ENCODE data around the gene CTAGE6.
A peak's percentile ranks its signal among the peaks of the same experiment; 100 is the strongest.
"Not testable (repeated sequence)": the region's sequence is repeated elsewhere in the genome, so short reads cannot be mapped to it uniquely, and the experiment has no call there.

The CTAGE6 gene

DNA sequence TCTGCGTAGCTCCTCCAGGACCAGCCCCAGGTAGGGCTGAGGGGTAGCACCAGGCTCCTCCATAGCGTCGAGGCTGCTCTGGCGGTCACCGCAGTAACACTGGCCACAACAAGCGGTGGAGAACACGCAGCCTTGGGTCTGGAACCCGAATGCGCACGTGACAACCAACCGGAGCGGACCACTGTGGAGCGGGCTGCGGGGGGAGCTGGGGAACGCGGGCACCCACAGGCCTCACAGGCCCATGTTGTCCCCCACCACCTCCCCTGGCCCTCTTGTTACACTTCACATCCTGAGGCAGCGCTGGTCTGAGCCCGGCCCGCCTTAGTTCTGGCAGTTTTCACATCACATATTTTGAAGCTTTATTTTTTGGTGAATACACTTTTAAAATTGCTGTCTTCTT is at the start of gene CTAGE6:
TSS of gene CTAGE6 (minus strand) at position 101 of the 400 bp plus-strand sequence. CDS start at position 63, 38 bp downstream.
- not testable (repeated sequence) for FAIRE-seq

- not testable (repeated sequence) for FAIRE-seq
These were observed 49.2 kb upstream of the CTAGE6 start for GRCh38 chr7:143806664-143807071.

GRCh38 chr7:143797896-143798290 is 40.4 kb upstream of the CTAGE6 start:
- not testable (repeated sequence) for FAIRE-seq

DNA sequence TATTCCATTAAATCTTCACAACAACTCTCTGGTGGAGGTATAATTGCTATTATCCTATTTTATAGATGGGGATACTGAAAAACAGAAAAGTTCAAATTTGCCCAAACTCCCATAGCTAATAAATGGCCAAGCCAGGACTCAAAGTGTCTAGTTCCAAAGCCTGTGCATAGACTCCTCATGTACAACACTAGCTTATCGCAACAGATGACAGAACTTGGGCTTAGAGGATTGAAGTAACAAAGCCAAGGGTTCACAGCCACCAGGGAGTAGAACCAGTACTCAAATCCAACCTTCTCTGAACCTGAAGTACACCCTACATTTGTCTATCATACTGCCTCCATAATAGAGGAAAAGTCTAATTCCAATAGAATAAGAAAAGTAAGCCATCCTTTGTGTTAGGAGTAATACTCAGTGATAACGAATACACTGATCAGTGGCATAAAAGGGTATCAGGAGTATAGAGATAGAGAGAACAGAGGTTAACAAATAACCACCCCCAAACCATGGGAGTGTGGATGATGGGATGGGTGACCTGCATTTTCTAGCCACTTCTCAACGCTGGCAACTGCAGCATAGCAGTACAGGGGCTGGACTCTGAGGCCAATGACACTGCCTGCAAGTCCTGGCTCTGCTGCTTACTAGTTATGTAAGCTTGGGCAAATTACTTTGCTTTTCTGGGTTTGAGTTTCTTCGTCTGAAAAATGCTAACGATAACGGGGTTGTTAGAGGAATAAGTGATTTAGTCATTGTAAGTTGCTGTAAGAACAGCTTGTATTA is 39.8 kb upstream of the CTAGE6 start:
- FAIRE-seq = not testable (repeated sequence)

- not testable (repeated sequence) for FAIRE-seq
These were observed 38.2 kb upstream of the CTAGE6 start for GRCh38 chr7:143795653-143796052.

DNA sequence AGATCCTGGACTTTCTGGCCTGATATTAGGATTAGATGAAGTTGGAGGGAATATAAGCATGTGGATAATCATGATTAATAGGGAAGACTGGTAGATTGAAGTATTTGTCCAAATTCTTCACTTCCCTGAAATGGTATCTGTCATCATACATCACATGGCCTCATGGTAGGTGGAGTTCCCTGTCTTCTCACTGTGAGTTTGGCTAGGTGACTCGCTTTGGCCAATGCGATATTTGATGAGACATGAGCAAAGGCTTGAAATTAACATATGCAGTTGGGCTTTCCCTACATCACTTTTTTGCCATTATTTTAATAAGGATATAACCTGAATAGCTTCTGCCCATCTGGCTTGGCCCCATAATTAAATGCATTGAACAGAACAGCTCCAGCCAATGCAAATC is 35.1 kb upstream of the CTAGE6 start:
- FAIRE-seq = not testable (repeated sequence)

GRCh38 chr7:143785415-143786182 is 28.1 kb upstream of the CTAGE6 start:
- not testable (repeated sequence) for FAIRE-seq

GRCh38 chr7:143779591-143779990 is 22.1 kb upstream of the CTAGE6 start:
- not testable (repeated sequence) for FAIRE-seq

DNA sequence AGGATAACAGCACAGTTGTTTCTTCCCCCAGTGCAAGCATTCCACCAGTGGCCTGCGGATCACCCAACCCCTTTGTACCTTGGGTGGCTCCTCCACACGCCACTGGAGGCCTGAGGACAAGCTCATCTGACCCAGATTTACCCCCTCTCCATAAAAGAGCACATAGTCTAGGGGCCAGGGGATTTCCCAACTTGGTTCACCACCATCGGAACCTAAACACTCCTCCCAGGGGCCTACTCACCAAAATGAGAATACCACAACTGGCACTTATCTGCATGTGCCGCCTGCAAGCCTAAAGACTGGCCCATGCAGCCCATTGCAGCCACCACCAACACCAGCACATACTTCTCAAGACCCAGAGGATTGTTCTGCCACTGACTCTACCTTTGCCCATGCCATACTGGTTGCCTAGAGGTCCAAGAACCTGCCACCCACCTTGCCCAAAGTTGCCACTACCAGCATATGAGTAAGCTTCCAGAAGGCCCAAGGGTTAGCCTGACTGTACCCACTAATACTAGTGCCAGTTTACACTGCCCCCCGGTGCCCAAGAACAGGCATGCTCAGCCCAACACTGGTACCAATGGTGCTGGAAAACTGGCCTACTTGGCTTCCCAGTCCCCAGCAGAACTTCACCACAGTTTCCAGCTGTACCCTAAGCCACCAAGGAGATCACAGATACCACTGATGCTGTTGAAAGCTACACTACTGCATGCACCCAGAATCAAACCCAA is 15.4 kb upstream of the CTAGE6 start:
- not testable (repeated sequence) for FAIRE-seq

DNA sequence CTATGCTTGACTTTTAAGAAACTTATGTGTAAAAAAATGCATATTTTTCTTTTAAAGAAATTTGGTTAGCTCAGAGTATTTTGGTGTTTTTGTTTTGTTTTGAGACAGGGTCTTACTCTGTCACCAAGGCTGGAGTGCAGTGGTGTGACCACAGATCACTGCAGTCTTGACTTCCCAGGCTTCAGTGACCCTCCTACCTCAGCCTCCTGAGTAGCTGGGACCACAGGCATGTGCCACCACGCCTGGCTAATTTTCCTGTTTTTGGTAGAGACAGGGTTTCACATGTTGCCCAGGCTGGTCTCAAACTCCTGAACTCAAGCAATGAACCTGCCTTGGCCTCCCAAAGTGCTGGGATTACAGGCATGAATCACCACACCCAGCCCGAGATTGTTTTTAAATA is 10.0 kb upstream of the CTAGE6 start:
- not testable (repeated sequence) for FAIRE-seq

DNA sequence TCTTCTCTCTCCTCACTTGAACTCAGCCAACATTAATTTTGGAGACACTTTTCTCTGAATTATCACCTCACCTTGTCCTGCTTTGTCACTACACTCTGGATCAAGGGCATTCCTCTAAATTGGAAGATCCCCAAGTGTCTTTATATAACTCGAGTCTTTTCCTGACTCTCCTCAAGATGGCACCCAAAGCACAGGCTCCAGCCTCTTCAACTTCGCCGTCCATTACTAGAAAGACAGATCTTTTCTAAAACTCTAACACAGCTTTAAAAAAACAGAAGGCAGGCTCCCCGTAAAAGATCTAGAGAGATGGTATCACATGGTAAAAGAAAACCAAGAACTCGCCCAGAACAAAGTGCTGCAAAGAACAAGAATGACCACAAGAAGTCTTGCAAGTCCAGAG is 8.2 kb upstream of the CTAGE6 start:
- not testable (repeated sequence) for FAIRE-seq

- FAIRE-seq = peak; percentile 82
These were observed 5.6 kb upstream of the CTAGE6 start for GRCh38 chr7:143763065-143763464.

DNA sequence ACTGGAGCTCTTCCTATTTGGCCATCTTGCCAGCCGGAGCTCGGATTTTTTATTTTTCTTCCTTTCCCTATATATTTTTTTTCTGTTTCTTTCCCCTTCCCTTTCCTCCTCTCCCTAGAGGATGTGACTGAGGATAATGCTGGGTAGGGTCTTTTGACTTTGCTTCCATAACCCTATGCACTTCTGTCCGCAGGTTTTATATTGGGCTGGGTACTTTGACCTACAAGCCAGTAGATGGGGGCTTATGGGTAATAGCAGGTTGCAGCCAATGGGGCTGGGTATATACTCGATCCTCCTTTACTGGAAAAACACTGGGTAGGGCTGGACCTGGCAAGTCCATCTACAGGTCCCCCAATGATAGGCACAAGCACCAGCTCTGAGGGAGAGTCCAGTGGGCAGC is 12.2 kb downstream of the CTAGE6 start:
- not testable (repeated sequence) for FAIRE-seq

- not testable (repeated sequence) for FAIRE-seq
These were observed 20.3 kb downstream of the CTAGE6 start for GRCh38 chr7:143737037-143737819.

DNA sequence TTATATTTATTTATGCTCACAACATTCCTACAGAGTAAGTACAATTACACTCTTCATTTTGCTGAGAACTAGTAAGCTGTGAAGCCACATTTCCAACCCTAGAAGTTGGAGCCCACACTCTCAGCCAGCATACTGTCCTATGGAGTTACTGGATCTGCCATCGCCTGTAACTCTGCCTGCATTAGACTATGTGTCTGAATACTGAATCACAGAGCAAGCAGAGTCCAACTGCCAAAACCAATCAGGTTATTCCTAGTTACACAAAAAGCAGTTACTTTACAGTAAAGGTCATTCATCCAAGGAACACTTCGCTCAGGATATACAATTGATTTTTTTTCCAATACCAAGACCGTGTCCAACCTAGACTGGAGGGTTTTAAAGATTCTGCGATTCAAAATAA is 21.5 kb downstream of the CTAGE6 start:
- FAIRE-seq = no peak

GRCh38 chr7:143733876-143734275 is 23.6 kb downstream of the CTAGE6 start:
- no peak for FAIRE-seq

- FAIRE-seq = no peak
These were observed 29.1 kb downstream of the CTAGE6 start for GRCh38 chr7:143728333-143728862.

DNA sequence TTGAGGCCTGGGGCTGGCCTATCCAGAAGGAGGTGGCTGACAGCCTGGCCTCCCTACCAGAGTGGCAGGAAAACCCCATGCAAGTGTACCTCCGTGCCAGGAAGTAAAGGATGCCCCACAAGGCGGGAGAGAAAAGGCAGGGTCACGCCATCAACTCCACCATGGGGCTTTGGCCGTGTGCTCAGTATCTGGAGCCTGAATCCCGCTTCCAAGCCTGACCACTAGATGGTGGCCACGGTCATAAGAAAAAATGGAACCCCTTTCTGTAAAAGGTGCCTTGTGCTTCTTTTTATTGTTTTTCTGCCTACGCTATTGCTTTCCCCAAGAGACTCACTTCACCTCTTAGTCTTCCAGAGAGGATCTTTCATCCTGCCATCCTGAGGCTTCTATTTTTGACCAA is 29.9 kb downstream of the CTAGE6 start:
- FAIRE-seq = not testable (repeated sequence)

DNA sequence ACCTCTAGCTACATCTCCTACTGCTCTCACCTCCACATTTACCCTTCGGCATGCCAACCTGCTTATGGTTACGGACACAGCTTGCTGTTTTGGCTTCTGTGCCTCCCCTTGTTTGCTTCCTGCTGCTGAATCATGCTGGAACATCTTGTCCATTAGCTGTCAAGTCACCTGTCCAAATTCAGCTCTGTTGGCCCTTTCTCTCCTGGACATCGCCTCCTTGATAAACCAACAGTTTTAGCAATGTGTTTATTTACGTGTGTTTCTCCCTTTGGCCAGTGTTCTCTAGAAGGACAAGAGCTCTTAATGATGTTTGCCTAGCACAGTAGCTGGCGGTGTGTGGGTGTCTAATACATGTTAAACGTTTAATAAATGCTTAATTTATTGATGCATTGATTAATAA is 31.4 kb downstream of the CTAGE6 start:
- FAIRE-seq = not testable (repeated sequence)

DNA sequence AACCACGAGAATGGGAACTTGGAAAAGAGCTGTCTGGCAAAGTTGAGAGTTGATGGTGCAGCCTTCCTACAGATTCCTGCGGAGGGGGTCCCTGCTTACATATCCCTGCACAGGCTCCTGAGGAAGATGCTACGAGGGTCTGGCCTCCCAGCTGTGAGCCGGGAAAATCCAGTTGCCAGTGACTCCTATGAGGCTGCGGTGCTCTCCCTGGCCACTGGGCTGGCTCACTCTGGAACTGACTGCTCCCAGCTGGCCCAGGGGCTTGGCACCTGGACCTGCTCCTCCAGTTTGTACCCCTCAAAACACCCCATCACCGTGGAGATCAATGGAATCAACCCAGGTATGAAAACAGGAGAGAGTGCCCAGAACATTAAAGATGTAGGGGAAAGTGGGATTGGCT is 37.2 kb downstream of the CTAGE6 start:
- not testable (repeated sequence) for FAIRE-seq

- not testable (repeated sequence) for FAIRE-seq
These were observed 41.8 kb downstream of the CTAGE6 start for GRCh38 chr7:143715543-143716193.

All from colon (tissue), 2 donors.